ENCODE data around the gene SPRING1.

GRCh38 chr12:116737774-116738657 is at the start of gene SPRING1, which contains the start of gene RNFT2:
- TF ChIP-seq MAX (IDR thresholded peaks at IDR 0.05; ENCODE audit: low read depth, low read length) (peak; percentile 92), CTCF (IDR thresholded peaks at IDR 0.05; ENCODE audit: low read depth, low read length) (no peak), POLR2A (IDR thresholded peaks at IDR 0.05; ENCODE audit: extremely low read depth, insufficient read length) (peak; percentile 56), MYC (IDR thresholded peaks at IDR 0.05; ENCODE audit: low read depth, low read length) (0 out of 2 replicates have a peak, but pooled peaks have one; percentile 45)

All from NB4 (cell line).